ENCODE results near the gene GSE1. TPM values are rescaled to one million over a fixed set of nuclear protein-coding genes. Genes with fewer than 3 reads are reported as not detected.

The GSE1 gene
- total RNA-seq, 1 donor from 2014 or later, result 12.9 TPM

GRCh38 chr16:85608515-85608885 is 4.6 kb upstream of the GSE1 start:
- no peak for DNase-seq (ENCODE audit: low read depth)
- FAIRE-seq, result peak; percentile 13
- no peak overlapping the region for H3K4me3 ChIP-seq (ENCODE audit: low read depth, low read length)
- peaks cover 5% of the 10 kb centered on the region for H3K27me3 ChIP-seq (ENCODE audit: control insufficient read depth, insufficient read depth, low read length)
- TF ChIP-seq CTCF (IDR thresholded peaks at IDR 0.05; ENCODE audit: insufficient read depth, low read length, severe bottlenecking), result no peak
- H3K36me3 ChIP-seq (ENCODE audit: control insufficient read depth, insufficient read depth, low read length), result no peaks in the 10 kb centered on the region

DNA sequence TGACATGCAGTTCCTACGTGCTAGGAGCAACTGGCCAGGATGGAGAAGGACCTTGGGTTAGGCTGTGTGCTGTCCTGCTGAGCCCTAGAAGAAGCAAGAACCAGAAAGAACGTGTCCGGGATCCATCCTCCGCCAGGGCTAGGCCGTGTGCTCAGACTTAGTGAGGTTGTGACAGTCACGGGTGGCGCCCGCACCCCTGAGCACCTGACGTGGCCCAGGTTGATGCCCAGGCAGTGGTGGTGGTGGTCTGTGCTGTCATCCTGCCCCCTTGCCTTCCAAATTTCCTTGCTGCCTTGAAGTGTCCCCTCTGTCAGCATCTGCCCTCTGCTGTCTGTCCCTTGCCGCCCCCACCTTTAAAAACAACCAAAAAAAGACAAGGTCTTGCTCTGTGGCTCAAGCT is 4.2 kb upstream of the GSE1 start:
- no peaks in the 10 kb centered on the region for H3K36me3 ChIP-seq (ENCODE audit: control insufficient read depth, insufficient read depth, low read length)
- peaks cover 5% of the 10 kb centered on the region for H3K27me3 ChIP-seq (ENCODE audit: control insufficient read depth, insufficient read depth, low read length)
- DNase-seq (ENCODE audit: low read depth) (no peak), FAIRE-seq (no peak)
- no peak overlapping the region for H3K4me3 ChIP-seq (ENCODE audit: low read depth, low read length)
- TF ChIP-seq CTCF (IDR thresholded peaks at IDR 0.05; ENCODE audit: insufficient read depth, low read length, severe bottlenecking), result no peak

DNA sequence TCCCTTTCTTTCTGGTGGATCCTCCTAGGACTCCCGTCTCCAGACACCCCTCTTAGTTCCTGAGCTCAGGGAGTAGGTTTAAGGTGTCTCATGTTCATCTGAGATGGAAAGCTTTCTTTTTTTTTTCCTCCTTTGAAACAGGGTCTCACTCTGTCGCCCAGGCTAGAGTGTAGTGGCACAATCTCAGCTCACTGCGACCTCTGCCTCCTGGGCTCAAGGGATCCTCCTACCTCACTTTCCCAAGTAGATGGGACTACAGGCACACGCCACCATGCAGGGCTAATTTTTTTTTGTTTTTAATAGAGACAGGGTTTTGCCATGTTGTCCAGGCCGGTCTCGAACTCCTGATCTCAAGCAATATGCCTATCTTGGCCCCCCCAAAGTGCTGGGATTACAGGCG is 3.6 kb upstream of the GSE1 start:
- TF ChIP-seq CTCF (IDR thresholded peaks at IDR 0.05; ENCODE audit: insufficient read depth, low read length, severe bottlenecking), result no peak
- no peak overlapping the region for H3K4me3 ChIP-seq (ENCODE audit: low read depth, low read length)
- no peak for FAIRE-seq

GRCh38 chr16:85610059-85610445 is 3.1 kb upstream of the GSE1 start:
- no peaks in the 10 kb centered on the region for H3K36me3 ChIP-seq (ENCODE audit: control insufficient read depth, insufficient read depth, low read length)
- DNase-seq (ENCODE audit: low read depth) (no peak), FAIRE-seq (no peak)
- no peak overlapping the region for H3K4me3 ChIP-seq (ENCODE audit: low read depth, low read length)
- peaks cover 5% of the 10 kb centered on the region for H3K27me3 ChIP-seq (ENCODE audit: control insufficient read depth, insufficient read depth, low read length)
- TF ChIP-seq CTCF (IDR thresholded peaks at IDR 0.05; ENCODE audit: insufficient read depth, low read length, severe bottlenecking), result no peak

More for the DNA sequence above, 3.6 kb upstream of the GSE1 start:
- no peaks in the 10 kb centered on the region for H3K36me3 ChIP-seq (ENCODE audit: control insufficient read depth, insufficient read depth, low read length)
- H3K27me3 ChIP-seq (ENCODE audit: control insufficient read depth, insufficient read depth, low read length), result peaks cover 5% of the 10 kb centered on the region
- no peak for DNase-seq (ENCODE audit: low read depth)

GRCh38 chr16:85610446-85611193 is 2.5 kb upstream of the GSE1 start:
- H3K36me3 ChIP-seq (ENCODE audit: control insufficient read depth, insufficient read depth, low read length), result no peaks in the 10 kb centered on the region
- FAIRE-seq (no peak), DNase-seq (ENCODE audit: low read depth) (peak; percentile 67)
- H3K4me3 ChIP-seq (ENCODE audit: low read depth, low read length), result peak overlapping the region; percentile 52
- peak; percentile 95 for TF ChIP-seq CTCF (IDR thresholded peaks at IDR 0.05; ENCODE audit: insufficient read depth, low read length, severe bottlenecking)
- H3K27me3 ChIP-seq (ENCODE audit: control insufficient read depth, insufficient read depth, low read length), result peaks cover 5% of the 10 kb centered on the region

DNA sequence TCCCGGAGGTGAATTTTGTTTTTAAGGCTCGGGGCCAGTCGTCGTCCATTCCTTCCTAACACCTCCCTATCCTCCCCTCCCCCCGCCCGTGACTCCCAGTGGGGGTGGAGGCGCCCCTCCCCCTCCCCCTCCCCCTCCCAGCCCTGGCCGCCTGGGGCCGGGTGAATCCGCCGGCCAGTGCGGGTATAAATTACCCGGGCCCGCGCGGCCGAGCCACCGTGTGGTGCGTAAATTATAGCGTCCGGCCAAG is 2.0 kb upstream of the GSE1 start:
- H3K4me3 ChIP-seq (ENCODE audit: low read depth, low read length), result peak overlapping the region; percentile 52
- FAIRE-seq (no peak), DNase-seq (ENCODE audit: low read depth) (no peak)
- TF ChIP-seq CTCF (IDR thresholded peaks at IDR 0.05; ENCODE audit: insufficient read depth, low read length, severe bottlenecking), result no peak
- no peaks in the 10 kb centered on the region for H3K36me3 ChIP-seq (ENCODE audit: control insufficient read depth, insufficient read depth, low read length)
- H3K27me3 ChIP-seq (ENCODE audit: control insufficient read depth, insufficient read depth, low read length), result peaks cover 3% of the 10 kb centered on the region
